Heart left ventricle (tissue), 16 donors: ENCODE data around the gene TMEM62. TPM values are rescaled to one million over a fixed set of nuclear protein-coding genes. Genes with fewer than 3 reads are reported as not detected.
A peak's percentile ranks its signal among the peaks of the same experiment; 100 is the strongest.

ENCODE experiments used
- ATAC-seq, 4 donors: fragments of 200-7000 bp; cut with Tn5 transposase; one replicate each; pipeline ENCODE4 v1.9.1; 2020 to 2022; ENCODE audit warnings: moderate library complexity in 4 of 4, mild to moderate bottlenecking in 3 of 4, moderate number of reproducible peaks in 1 of 4
- DNase-seq, 5 donors: peaks; one replicate each; pipeline ENCODE4 v3.0.0-alpha.2; 2020
- H3K27ac ChIP-seq, 12 donors: fragments of 200-600 bp; sonication (generic) in 4 of 12; one replicate each; pipeline versions ENCODE4 v1.5.0 to v1.8.0; 2016 to 2022; ENCODE audit warnings: mild to moderate bottlenecking in 2 of 12
- H3K27me3 ChIP-seq, 9 donors: fragments of 200-600 bp; sonication (generic) in 2 of 9; one replicate each; pipeline versions ENCODE4 v1.5.1 to v1.8.0; 2016 to 2022; ENCODE audit warnings: mild to moderate bottlenecking in 3 of 9
- H3K36me3 ChIP-seq, 9 donors: fragments of 200-600 bp; sonication (generic) in 2 of 9; one replicate each; pipeline versions ENCODE4 v1.5.0 to v1.8.0; 2018 to 2022; ENCODE audit warnings: mild to moderate bottlenecking in 2 of 9
- H3K4me1 ChIP-seq, 12 donors: fragments of 200-600 bp; sonication (generic) in 4 of 12; one replicate each; pipeline versions ENCODE4 v1.5.0 to v1.8.0; 2016 to 2022; ENCODE audit warnings: mild to moderate bottlenecking in 3 of 12
- H3K4me3 ChIP-seq, 12 donors: fragments of 200-600 bp; sonication (generic) in 4 of 12; one replicate each; pipeline versions ENCODE4 v1.5.0 to v1.8.0; 2017 to 2022; ENCODE audit warnings: mild to moderate bottlenecking in 9 of 12, moderate library complexity in 4 of 12
- H3K9me3 ChIP-seq, 12 donors: fragments of 200-600 bp; sonication (generic) in 4 of 12; one replicate each; pipeline versions ENCODE4 v1.5.0 to v1.8.0; 2016 to 2022; ENCODE audit warnings: mild to moderate bottlenecking in 1 of 12
- CTCF ChIP-seq, 12 donors: fragments of 200-600 bp; sonication (generic) in 4 of 12; IDR thresholded peaks; one replicate each; pipeline versions ENCODE4 v1.5.0 to v1.8.0; 2018 to 2022; ENCODE audit warnings: antibody characterized with exemption in 12 of 12, mild to moderate bottlenecking in 5 of 12
- POLR2A ChIP-seq, 2 donors: fragments of 450-650 bp; IDR thresholded peaks; one replicate each; pipeline ENCODE4 v1.6.1; 2017; ENCODE audit warnings: antibody characterized with exemption in 2 of 2, mild to moderate bottlenecking in 2 of 2, moderate library complexity in 2 of 2
- WGBS, 4 donors: extraction: QIAGEN DNeasy Blood & Tissue Kit in 2 of 4; methylation state at CpG; one replicate each; pipeline versions ENCODE4 v1.1.5 to v1.1.7; 2013 to 2018; 5-methylcytosine and 5-hydroxymethylcytosine counted together
- intact Hi-C, 10 donors: fragments of 100-400 bp; cut with DNase I; formaldehyde crosslinking; loops; one replicate each; pipeline versions ENCODE4 v1.11.1 to v1.14.2; 2022
- polyA plus RNA-seq, 2 donors: library from polyadenylated mRNA; stranded (reverse); fragments of 200-250 nt; gene quantifications; one replicate each; pipeline ENCODE4 v1.2.3, GENCODE V29; 2013
- total RNA-seq, 9 donors: library from RNA; depleted of rRNA in 2 of 9; stranded (reverse); fragments of >200 nt in 2 of 9; fragmentation: NEBNext Ultra II Directional in 3 of 9; extraction: Animal tissue kit (Norgen Biotek cat#: 25700) in 3 of 9; gene quantifications; one replicate each; pipeline versions ENCODE4 v1.1.0 to v1.2.4, GENCODE V29; 2016 to 2023
- donor health status: ischemic (EF 13 %, LVEDD 7.1; RV severe dilation, severe dysfunction).
- donor health status: healthy with polysubstance abuse.
- donor health status: DM: no; HTN: yes; CAD: no.
- donor health status: DM: no; HTN: no; CAD: no.
- donor health status: ischemic (EF 25% LVEDD 6.9; RV normal size, moderate dysfunction).
- donor health status: ischemic (EF 25% LVEDD 5.7; RV mildly dilated, moderate dysfunction).
- donor health status: healthy.
- donor health status: DM: yes; HTN: yes; CAD: no.
- donor health status: ischemic (EF 35%, LVEDD 5.7; RV mildly dilated, moderate dysfunction).
- donor health status: nonischemic (EF 11% LVEDD 7.7; RV severe dilation, severe dysfunction).
- donor health status: DM: yes; HTN: yes; CAD: no.
- donor health status: PGD.
- donor health status: ischemic (EF 29% LVEDD 5.4; RV normal size, mild dysfunction).
- donor health status: nonischemic (EF 23%, LVEDD 6.1; RV moderate dilation, normal function).

TMEM62 gene
- total and polyA plus RNA-seq, 11 donors: 8.2 to 18.5 (median 12.8) TPM

- peaks cover 0 to 23% (median 0%) of the 10 kb centered on the region in 12 donors for H3K4me1 ChIP-seq
- no peak for ATAC-seq
- no peak for DNase-seq
- H3K4me3 ChIP-seq: no peak overlapping the region
- no peak overlapping the region for H3K27ac ChIP-seq
- intact Hi-C loops: no loop called here
- no peaks in the 10 kb centered on the region for H3K27me3 ChIP-seq
- 84 to 93% (median 87%) methylated on average over 3 of the region's 3 CpGs for WGBS, 4 donors
- peaks cover 0 to 36% (median 26%) of the 10 kb centered on the region in 9 donors for H3K36me3 ChIP-seq
- peaks cover 0 to 10% (median 0%) of the 10 kb centered on the region in 12 donors for H3K9me3 ChIP-seq
- TF ChIP-seq CTCF (IDR thresholded peaks at IDR 0.05) (no peak), POLR2A (IDR thresholded peaks at IDR 0.05) (no peak)
Measured at GRCh38 chr15:43199945-43200488, 66.6 kb downstream of the TMEM62 start.

- WGBS, 4 donors: 27 to 41% (median 31%) methylated on average over 8 of the region's 8 CpGs
- no peak overlapping the region for H3K27ac ChIP-seq
- TF ChIP-seq POLR2A (IDR thresholded peaks at IDR 0.05) (no peak), CTCF (IDR thresholded peaks at IDR 0.05) (peak; percentile 41 to 68 (median 58))
- H3K27me3 ChIP-seq: peaks cover 0 to 14% (median 0%) of the 10 kb centered on the region in 9 donors
- ATAC-seq: peak in 3 of 4 donors; percentile 62 to 76 (median 71)
- H3K4me1 ChIP-seq: peaks cover 0 to 9% (median 0%) of the 10 kb centered on the region in 12 donors
- intact Hi-C loops: loop anchor here in 2 of 10 donors (1.0 to 2.0 kb wide), 2 partner anchors 15 to 17 kb away; no protein-coding TSS in a partner anchor
- H3K36me3 ChIP-seq: no peaks in the 10 kb centered on the region
- no peak overlapping the region for H3K4me3 ChIP-seq
- no peaks in the 10 kb centered on the region for H3K9me3 ChIP-seq
- peak in 4 of 5 donors; percentile 45 to 72 (median 56) for DNase-seq
Measured at GRCh38 chr15:43204016-43204901, 70.9 kb downstream of the TMEM62 start.

GRCh38 chr15:43206054-43206453 is 72.7 kb downstream of the TMEM62 start:
- no peak for DNase-seq
- peaks cover 0 to 9% (median 0%) of the 10 kb centered on the region in 12 donors for H3K4me1 ChIP-seq
- no peak overlapping the region for H3K4me3 ChIP-seq
- no peak for ATAC-seq
- WGBS, 4 donors: 88 to 94% (median 89%) methylated on average over 5 of the region's 5 CpGs
- H3K27me3 ChIP-seq: peaks cover 0 to 14% (median 0%) of the 10 kb centered on the region in 9 donors
- H3K36me3 ChIP-seq: no peaks in the 10 kb centered on the region
- no peaks in the 10 kb centered on the region for H3K9me3 ChIP-seq
- intact Hi-C loops: no loop called here
- no peak for TF ChIP-seq CTCF (IDR thresholded peaks at IDR 0.05)
- no peak for TF ChIP-seq POLR2A (IDR thresholded peaks at IDR 0.05)
- no peak overlapping the region for H3K27ac ChIP-seq

- ATAC-seq: no peak
- H3K4me3 ChIP-seq: no peak overlapping the region
Measured at GRCh38 chr15:43207024-43207423, 73.6 kb downstream of the TMEM62 start.

More at GRCh38 chr15:43207024-43207423, 73.6 kb downstream of the TMEM62 start:
- no peak for DNase-seq
- TF ChIP-seq POLR2A (IDR thresholded peaks at IDR 0.05) (no peak), CTCF (IDR thresholded peaks at IDR 0.05) (no peak)
- intact Hi-C loops: no loop called here
- H3K9me3 ChIP-seq: no peaks in the 10 kb centered on the region
- WGBS, 4 donors: 91 to 97% (median 95%) methylated on average over 7 to 9 of the region's 9 CpGs
- H3K36me3 ChIP-seq: no peaks in the 10 kb centered on the region
- H3K4me1 ChIP-seq: peaks cover 0 to 9% (median 0%) of the 10 kb centered on the region in 12 donors
- no peak overlapping the region for H3K27ac ChIP-seq
- H3K27me3 ChIP-seq: peaks cover 0 to 14% (median 0%) of the 10 kb centered on the region in 9 donors
